ENCODE measurements around the gene ME1.
"Not testable (repeated sequence)": the region's sequence is repeated elsewhere in the genome, so short reads cannot be mapped to it uniquely, and the experiment has no call there.

The ME1 gene

GRCh38 chr6:83258517-83258916 is 172.3 kb downstream of the ME1 start:
- H3K4me3 ChIP-seq (ENCODE audit: low read depth, low read length), result no peak overlapping the region
- no peak for TF ChIP-seq CTCF (IDR thresholded peaks at IDR 0.05; ENCODE audit: low read depth, low read length)
- in situ Hi-C loops (cut with HindIII; ENCODE audit: low sequenced_read_pairs), result no loop called here
- no peak for DNase-seq (ENCODE audit: low read depth, low spot score)

- TF ChIP-seq CTCF (IDR thresholded peaks at IDR 0.05; ENCODE audit: low read depth, low read length), result no peak
- in situ Hi-C loops (cut with HindIII; ENCODE audit: low sequenced_read_pairs), result no loop called here
- DNase-seq (ENCODE audit: low read depth, low spot score), result no peak
- no peak overlapping the region for H3K4me3 ChIP-seq (ENCODE audit: low read depth, low read length)
These were observed 173.1 kb downstream of the ME1 start for GRCh38 chr6:83257791-83258190.

GRCh38 chr6:83256719-83257118 is 174.1 kb downstream of the ME1 start:
- H3K4me3 ChIP-seq (ENCODE audit: low read depth, low read length); in situ Hi-C loops (cut with HindIII; ENCODE audit: low sequenced_read_pairs); DNase-seq (ENCODE audit: low read depth, low spot score): not testable (repeated sequence)

GRCh38 chr6:83252719-83253118 is 178.1 kb downstream of the ME1 start:
- DNase-seq (ENCODE audit: low read depth, low spot score), result peak; percentile 68
- H3K4me3 ChIP-seq (ENCODE audit: low read depth, low read length), result no peak overlapping the region
- TF ChIP-seq CTCF (IDR thresholded peaks at IDR 0.05; ENCODE audit: low read depth, low read length), result no peak
- in situ Hi-C loops (cut with HindIII; ENCODE audit: low sequenced_read_pairs), result no loop called here

GRCh38 chr6:83250235-83250634 is 180.6 kb downstream of the ME1 start:
- H3K4me3 ChIP-seq (ENCODE audit: low read depth, low read length), result no peak overlapping the region

GRCh38 chr6:83247471-83247870 is 183.4 kb downstream of the ME1 start:
- in situ Hi-C loops (cut with HindIII; ENCODE audit: low sequenced_read_pairs), result no loop called here
- no peak overlapping the region for H3K4me3 ChIP-seq (ENCODE audit: low read depth, low read length)
- TF ChIP-seq CTCF (IDR thresholded peaks at IDR 0.05; ENCODE audit: low read depth, low read length), result no peak
- peak; percentile 29 for DNase-seq (ENCODE audit: low read depth, low spot score)

More at GRCh38 chr6:83250235-83250634, 180.6 kb downstream of the ME1 start:
- DNase-seq (ENCODE audit: low read depth, low spot score), result no peak
- in situ Hi-C loops (cut with HindIII; ENCODE audit: low sequenced_read_pairs), result no loop called here
- no peak for TF ChIP-seq CTCF (IDR thresholded peaks at IDR 0.05; ENCODE audit: low read depth, low read length)

GRCh38 chr6:83231146-83231545 is 199.7 kb downstream of the ME1 start:
- peak; percentile 63 for DNase-seq (ENCODE audit: low read depth, low spot score)
- no peak overlapping the region for H3K4me3 ChIP-seq (ENCODE audit: low read depth, low read length)
- in situ Hi-C loops (cut with HindIII; ENCODE audit: low sequenced_read_pairs), result no loop called here
- no peak for TF ChIP-seq CTCF (IDR thresholded peaks at IDR 0.05; ENCODE audit: low read depth, low read length)
